Measurements from ENCODE around the gene MAEL. TPM values are rescaled to one million over a fixed set of nuclear protein-coding genes. Genes with fewer than 3 reads are reported as not detected.

MAEL gene
- total RNA-seq, 1 experiment from 2014 or later: not detected

- no peak overlapping the region for H3T11ph ChIP-seq (ENCODE audit: low read length)
- H2BK120ac ChIP-seq (ENCODE audit: low read depth, low read length, poor library complexity, severe bottlenecking): no peak overlapping the region
- no peak overlapping the region for H3K23ac ChIP-seq (ENCODE audit: insufficient read length, low read depth, low read length)
- peaks cover 40% of the 10 kb centered on the region for H3K27me3 Mint-ChIP-seq (ENCODE audit: low read depth)
- H2AFZ ChIP-seq (ENCODE audit: low read length): no peak overlapping the region
- H4K20me1 ChIP-seq (ENCODE audit: control insufficient read depth, insufficient read depth, insufficient read length): no peaks in the 10 kb centered on the region
- no peak overlapping the region for H3K27ac ChIP-seq (ENCODE audit: insufficient read length, low read depth, low read length)
- H3K27ac Mint-ChIP-seq: no peak overlapping the region
- no peak overlapping the region for H3K14ac ChIP-seq (ENCODE audit: insufficient read depth, low read length)
- no peak overlapping the region for H2BK12ac ChIP-seq (ENCODE audit: insufficient read length, low read depth, low read length)
- no peaks in the 10 kb centered on the region for H3K79me2 ChIP-seq (ENCODE audit: insufficient read depth, low read length)
- no peak overlapping the region for H2BK20ac ChIP-seq (ENCODE audit: low read depth, low read length, poor library complexity, severe bottlenecking)
- H3K18ac ChIP-seq (ENCODE audit: insufficient read length, low read depth, low read length): no peak overlapping the region
- H3K4ac ChIP-seq (ENCODE audit: low read depth, low read length): no peak overlapping the region
- no peaks in the 10 kb centered on the region for H3K4me1 ChIP-seq (ENCODE audit: insufficient read depth, low read length)
- no peaks in the 10 kb centered on the region for H3K36me3 Mint-ChIP-seq (ENCODE audit: insufficient read depth in 1 of 3, low read depth in 3 of 3)
- no peak overlapping the region for H4K8ac ChIP-seq (replicated peaks; ENCODE audit: insufficient read length, low read depth, low read length)
- H3K4me3 Mint-ChIP-seq: no peak overlapping the region
- H2BK15ac ChIP-seq (ENCODE audit: low read depth, low read length): no peak overlapping the region
- no peak overlapping the region for H3K4me2 ChIP-seq (ENCODE audit: insufficient read depth, insufficient read length, low read length)
- no peaks in the 10 kb centered on the region for H3K79me1 ChIP-seq (ENCODE audit: insufficient read depth, low read depth, low read length, poor library complexity, severe bottlenecking)
- TF ChIP-seq CTCF (conservative IDR thresholded peaks at IDR 0.05): no peak
- H3K23me2 ChIP-seq (ENCODE audit: insufficient read length, low read depth, low read length, poor library complexity, severe bottlenecking): no peaks in the 10 kb centered on the region
- no peaks in the 10 kb centered on the region; a peak in 1 of 5 replicates for H3K9me3 Mint-ChIP-seq
- H3K4me1 Mint-ChIP-seq: no peaks in the 10 kb centered on the region
- no peak for DNase-seq
- no peak overlapping the region for H3K9ac ChIP-seq (ENCODE audit: extremely low read depth, insufficient read length, low read length)
- no peaks in the 10 kb centered on the region for H3K9me3 ChIP-seq (ENCODE audit: control insufficient read depth, low read depth, low read length)
- no peak overlapping the region for H4K91ac ChIP-seq (ENCODE audit: insufficient read length, low read depth, low read length)
- H3K56ac ChIP-seq (ENCODE audit: insufficient read length, low read depth, low read length): no peak overlapping the region
- no peak overlapping the region for H4K5ac ChIP-seq (ENCODE audit: insufficient read length, low read depth, low read length)
- no CpG with 5 or more reads among the region's 1 CpG for WGBS (ENCODE audit: extremely low coverage, insufficient read length, low lambda C conversion rate)
- H2BK5ac ChIP-seq (ENCODE audit: insufficient read length, low read length): no peak overlapping the region
- peaks cover 9% of the 10 kb centered on the region; the same call in 1 of the 2 replicates for H3K27me3 ChIP-seq (ENCODE audit: insufficient read depth, low read length)
- H2AK5ac ChIP-seq (ENCODE audit: insufficient read length, low read length): no peak overlapping the region
Observed at GRCh38 chr1:166981589-166981988, 7.5 kb upstream of the MAEL start.

Measured in H9 (cell line).